H9 (cell line): Measurements from ENCODE around the gene P3H2. TPM values are rescaled to one million over a fixed set of nuclear protein-coding genes. Genes with fewer than 3 reads are reported as not detected.

Experiments
- DNase-seq: peaks from one replicate; pipeline ENCODE4 v3.0.0-alpha.2; 2017
- H2AFZ ChIP-seq: one replicate; pipeline ENCODE4 v1.6.1; 2013; ENCODE audit warnings: mild to moderate bottlenecking, low read length, control low read depth, moderate library complexity
- H2AK5ac ChIP-seq: 2 replicates; pipeline ENCODE4 v1.6.1; 2013; ENCODE audit warnings: low read length, control low read depth, mixed read lengths; ENCODE audit not compliant: insufficient read length
- H2BK120ac ChIP-seq: one replicate; pipeline ENCODE4 v1.6.1; 2013; ENCODE audit warnings: low read depth, mild to moderate bottlenecking, low read length, control low read depth, inconsistent platforms; ENCODE audit not compliant: poor library complexity, severe bottlenecking
- H2BK12ac ChIP-seq: 2 replicates; pipeline ENCODE4 v1.6.1; 2013; ENCODE audit warnings: low read length, control low read depth, mixed read lengths, low read depth; ENCODE audit not compliant: insufficient read length
- H2BK15ac ChIP-seq: 2 replicates; pipeline ENCODE4 v1.6.1; 2013; ENCODE audit warnings: low read depth, low read length, control low read depth
- H2BK20ac ChIP-seq: one replicate; pipeline ENCODE4 v1.6.1; 2013; ENCODE audit warnings: low read depth, mild to moderate bottlenecking, low read length, control low read depth, inconsistent platforms; ENCODE audit not compliant: poor library complexity, severe bottlenecking
- H2BK5ac ChIP-seq: 2 replicates; pipeline ENCODE4 v1.6.1; 2013; ENCODE audit warnings: low read length, control low read depth, mixed read lengths; ENCODE audit not compliant: insufficient read length
- H3K14ac ChIP-seq: 2 replicates; pipeline ENCODE4 v1.6.1; 2013; ENCODE audit warnings: low read length, control low read depth; ENCODE audit not compliant: insufficient read depth
- H3K18ac ChIP-seq: 2 replicates; pipeline ENCODE4 v1.6.1; 2013; ENCODE audit warnings: low read depth, mild to moderate bottlenecking, mixed read lengths, low read length, control low read depth; ENCODE audit not compliant: insufficient read length
- H3K23ac ChIP-seq: 2 replicates; pipeline ENCODE4 v1.6.1; 2013; ENCODE audit warnings: low read length, control low read depth, mixed read lengths, low read depth; ENCODE audit not compliant: insufficient read length
- H3K23me2 ChIP-seq: 2 replicates; pipeline ENCODE4 v1.6.1; 2013; ENCODE audit warnings: low read depth, mild to moderate bottlenecking, mixed read lengths, low read length, control low read depth; ENCODE audit not compliant: insufficient read length, poor library complexity, severe bottlenecking
- H3K27ac ChIP-seq: 2 replicates; pipeline ENCODE4 v1.5.1; 2013; ENCODE audit warnings: low read length, control low read depth, mixed read lengths, low read depth; ENCODE audit not compliant: insufficient read length
- H3K27me3 ChIP-seq: 2 replicates; pipeline ENCODE4 v1.6.1; 2013; ENCODE audit warnings: low read length, control low read depth, inconsistent platforms; ENCODE audit not compliant: insufficient read depth
- H3K4ac ChIP-seq: 2 replicates; pipeline ENCODE4 v1.6.1; 2013; ENCODE audit warnings: low read depth, mild to moderate bottlenecking, control low read depth, inconsistent platforms, low read length, moderate library complexity
- H3K4me1 ChIP-seq: 2 replicates; pipeline ENCODE4 v1.6.1; 2013; ENCODE audit warnings: low read length, control low read depth, inconsistent platforms; ENCODE audit not compliant: insufficient read depth
- H3K4me2 ChIP-seq: 2 replicates; pipeline ENCODE4 v1.6.1; 2013; ENCODE audit warnings: low read length, control low read depth, mixed read lengths; ENCODE audit not compliant: insufficient read length, insufficient read depth
- H3K56ac ChIP-seq: 2 replicates; pipeline ENCODE4 v1.6.1; 2013; ENCODE audit warnings: low read depth, mild to moderate bottlenecking, mixed read lengths, low read length, control low read depth; ENCODE audit not compliant: insufficient read length
- H3K79me1 ChIP-seq: 2 replicates; pipeline ENCODE4 v1.6.1; 2013; ENCODE audit warnings: low read depth, mild to moderate bottlenecking, moderate library complexity, low read length, control low read depth, inconsistent platforms; ENCODE audit not compliant: insufficient read depth, poor library complexity, severe bottlenecking
- H3K79me2 ChIP-seq: 2 replicates; pipeline ENCODE4 v1.6.1; 2013; ENCODE audit warnings: low read length, control low read depth, inconsistent platforms; ENCODE audit not compliant: insufficient read depth
- H3K9ac ChIP-seq: 2 replicates; pipeline ENCODE4 v1.6.1; 2013; ENCODE audit warnings: low read length, control low read depth, mixed read lengths; ENCODE audit not compliant: insufficient read length; ENCODE audit errors: extremely low read depth
- H3K9me3 ChIP-seq: one replicate; pipeline ENCODE4 v1.6.1; 2013; ENCODE audit warnings: low read depth, low read length, inconsistent platforms; ENCODE audit not compliant: control insufficient read depth
- H3T11ph ChIP-seq: one replicate; pipeline ENCODE4 v1.6.1; 2013; ENCODE audit warnings: mild to moderate bottlenecking, low read length, control low read depth, inconsistent platforms
- H4K20me1 ChIP-seq: one replicate; pipeline ENCODE4 v1.6.1; 2013; ENCODE audit not compliant: control insufficient read depth, insufficient read length, insufficient read depth
- H4K5ac ChIP-seq: 2 replicates; pipeline ENCODE4 v1.6.1; 2013; ENCODE audit warnings: low read depth, mild to moderate bottlenecking, mixed read lengths, low read length, control low read depth; ENCODE audit not compliant: insufficient read length
- H4K8ac ChIP-seq: replicated peaks from 2 replicates; pipeline ENCODE4 v1.6.1; 2013; ENCODE audit warnings: low read length, control low read depth, mixed read lengths, low read depth; ENCODE audit not compliant: insufficient read length
- H4K91ac ChIP-seq: 2 replicates; pipeline ENCODE4 v1.6.1; 2013; ENCODE audit warnings: low read depth, mild to moderate bottlenecking, moderate library complexity, mixed read lengths, low read length, control low read depth; ENCODE audit not compliant: insufficient read length
- H3K27ac Mint-ChIP-seq, 3 experiments: 2 replicates in 2 of 3; 3 replicates in 1 of 3; pipeline ENCODE4 v1.8.0; 2020 to 2021; ENCODE audit warnings: mixed read lengths in 3 of 3, mild to moderate bottlenecking in 1 of 3, moderate library complexity in 1 of 3
- H3K27me3 Mint-ChIP-seq: 2 replicates; pipeline ENCODE4 v1.8.0; 2021; ENCODE audit warnings: low read depth, mild to moderate bottlenecking, moderate library complexity, mixed read lengths
- H3K36me3 Mint-ChIP-seq, 3 experiments: 2 replicates in 2 of 3; 3 replicates in 1 of 3; pipeline ENCODE4 v1.8.0; 2020 to 2021; ENCODE audit warnings: low read depth in 3 of 3, mixed read lengths in 3 of 3; ENCODE audit not compliant: insufficient read depth in 1 of 3
- H3K4me1 Mint-ChIP-seq, 2 experiments: 2 replicates each; pipeline ENCODE4 v1.8.0; 2020; ENCODE audit warnings: mixed read lengths in 2 of 2
- H3K4me3 Mint-ChIP-seq, 2 experiments: 2 replicates in 1 of 2; 3 replicates in 1 of 2; pipeline ENCODE4 v1.8.0; 2020 to 2021; ENCODE audit warnings: mild to moderate bottlenecking in 2 of 2, mixed read lengths in 2 of 2, moderate library complexity in 1 of 2
- H3K9me3 Mint-ChIP-seq, 2 experiments: 2 replicates in 1 of 2; 3 replicates in 1 of 2; pipeline ENCODE4 v1.8.0; 2020; ENCODE audit warnings: mild to moderate bottlenecking in 2 of 2, mixed read lengths in 2 of 2, moderate library complexity in 1 of 2
- WGBS: extraction: QIAGEN DNeasy Blood & Tissue Kit; methylation state at CpG from one replicate; pipeline ENCODE4 v1.1.7; 2013; ENCODE audit warnings: missing lambda C conversion rate, low lambda C conversion rate, mixed read lengths; ENCODE audit not compliant: insufficient read length; ENCODE audit errors: extremely low coverage; 5-methylcytosine and 5-hydroxymethylcytosine counted together
- total RNA-seq: library from RNA; stranded (reverse); gene quantifications from 2 replicates; pipeline ENCODE4 v1.2.1, GENCODE V29; 2021
- TF ChIP-seq, protein P1 (sequence below): fragments of 200-600 bp; sonication (generic); conservative IDR thresholded peaks from 3 replicates; pipeline ENCODE4 v1.8.0; 2021; ENCODE audit warnings: antibody characterized with exemption, mild to moderate bottlenecking

Gene P3H2
- total RNA-seq, 1 experiment from 2014 or later, result 41.5 TPM

DNA sequence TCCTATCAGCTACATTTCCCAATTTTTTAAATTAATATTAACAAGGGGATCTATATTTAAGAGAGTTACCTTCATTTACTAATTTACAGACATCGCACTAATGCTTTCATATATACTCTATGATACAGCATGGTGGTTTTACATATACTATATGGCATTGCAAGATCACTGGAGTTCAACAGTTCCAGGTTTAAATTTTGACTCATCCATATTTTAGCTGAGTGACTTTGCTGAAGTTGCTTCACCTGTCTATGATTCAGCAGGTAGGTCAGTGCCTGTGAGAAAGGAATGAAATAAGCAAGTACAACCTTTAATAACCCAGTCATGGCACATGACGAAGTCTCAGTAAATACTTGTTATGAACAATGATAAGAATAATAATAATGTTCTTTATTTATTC lies 211.1 kb downstream of the P3H2 start:
- H3K18ac ChIP-seq, result no peak overlapping the region
- no peak overlapping the region for H2BK15ac ChIP-seq
- no peak overlapping the region for H2BK12ac ChIP-seq
- H3K36me3 Mint-ChIP-seq, result no peaks in the 10 kb centered on the region
- no peaks in the 10 kb centered on the region for H3K23me2 ChIP-seq
- H3K27me3 Mint-ChIP-seq, result no peaks in the 10 kb centered on the region
- no peak overlapping the region for H3K4me2 ChIP-seq
- no peak overlapping the region for H2BK5ac ChIP-seq
- no peak overlapping the region for H3K4me3 Mint-ChIP-seq
- H3K14ac ChIP-seq, result no peak overlapping the region
- no peaks in the 10 kb centered on the region for H3K79me1 ChIP-seq
- no peak overlapping the region for H3K23ac ChIP-seq
- H3K4me1 ChIP-seq, result peaks cover 3% of the 10 kb centered on the region; the same call in 1 of the 2 replicates
- no peak overlapping the region for H4K8ac ChIP-seq
- no peaks in the 10 kb centered on the region for H3K9me3 ChIP-seq
- H3K56ac ChIP-seq, result no peak overlapping the region
- H3K27me3 ChIP-seq, result no peaks in the 10 kb centered on the region
- no peak overlapping the region for H4K91ac ChIP-seq
- H4K5ac ChIP-seq, result no peak overlapping the region
- no peak overlapping the region for H2AK5ac ChIP-seq
- no peak overlapping the region for H3K9ac ChIP-seq
- no peak overlapping the region for H2AFZ ChIP-seq
- H3K4ac ChIP-seq, result no peak overlapping the region
- no peak overlapping the region for H3T11ph ChIP-seq
- no peak overlapping the region for H3K27ac Mint-ChIP-seq
- TF ChIP-seq, protein P1, sequence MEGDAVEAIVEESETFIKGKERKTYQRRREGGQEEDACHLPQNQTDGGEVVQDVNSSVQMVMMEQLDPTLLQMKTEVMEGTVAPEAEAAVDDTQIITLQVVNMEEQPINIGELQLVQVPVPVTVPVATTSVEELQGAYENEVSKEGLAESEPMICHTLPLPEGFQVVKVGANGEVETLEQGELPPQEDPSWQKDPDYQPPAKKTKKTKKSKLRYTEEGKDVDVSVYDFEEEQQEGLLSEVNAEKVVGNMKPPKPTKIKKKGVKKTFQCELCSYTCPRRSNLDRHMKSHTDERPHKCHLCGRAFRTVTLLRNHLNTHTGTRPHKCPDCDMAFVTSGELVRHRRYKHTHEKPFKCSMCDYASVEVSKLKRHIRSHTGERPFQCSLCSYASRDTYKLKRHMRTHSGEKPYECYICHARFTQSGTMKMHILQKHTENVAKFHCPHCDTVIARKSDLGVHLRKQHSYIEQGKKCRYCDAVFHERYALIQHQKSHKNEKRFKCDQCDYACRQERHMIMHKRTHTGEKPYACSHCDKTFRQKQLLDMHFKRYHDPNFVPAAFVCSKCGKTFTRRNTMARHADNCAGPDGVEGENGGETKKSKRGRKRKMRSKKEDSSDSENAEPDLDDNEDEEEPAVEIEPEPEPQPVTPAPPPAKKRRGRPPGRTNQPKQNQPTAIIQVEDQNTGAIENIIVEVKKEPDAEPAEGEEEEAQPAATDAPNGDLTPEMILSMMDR, result no peak
- DNase-seq, result no peak
- H3K4me1 Mint-ChIP-seq, result peaks cover 2 to 16% of the 10 kb centered on the region in 2 experiments; a peak in 3 of 4 replicates
- no peak overlapping the region for H2BK20ac ChIP-seq
- H2BK120ac ChIP-seq, result no peak overlapping the region
- no peaks in the 10 kb centered on the region for H3K9me3 Mint-ChIP-seq
- no peak overlapping the region for H3K27ac ChIP-seq
- no peaks in the 10 kb centered on the region for H3K79me2 ChIP-seq
- WGBS, result no CpG with 5 or more reads among the region's 2 CpGs
- H4K20me1 ChIP-seq, result no peaks in the 10 kb centered on the region
